ENCODE measurements around the gene TOMM7.
"Not testable (repeated sequence)": the region's sequence is repeated elsewhere in the genome, so short reads cannot be mapped to it uniquely, and the experiment has no call there.

The TOMM7 gene

GRCh38 chr7:22853138-22853537 is 30.5 kb upstream of the TOMM7 start:
- no peak for DNase-seq

DNA sequence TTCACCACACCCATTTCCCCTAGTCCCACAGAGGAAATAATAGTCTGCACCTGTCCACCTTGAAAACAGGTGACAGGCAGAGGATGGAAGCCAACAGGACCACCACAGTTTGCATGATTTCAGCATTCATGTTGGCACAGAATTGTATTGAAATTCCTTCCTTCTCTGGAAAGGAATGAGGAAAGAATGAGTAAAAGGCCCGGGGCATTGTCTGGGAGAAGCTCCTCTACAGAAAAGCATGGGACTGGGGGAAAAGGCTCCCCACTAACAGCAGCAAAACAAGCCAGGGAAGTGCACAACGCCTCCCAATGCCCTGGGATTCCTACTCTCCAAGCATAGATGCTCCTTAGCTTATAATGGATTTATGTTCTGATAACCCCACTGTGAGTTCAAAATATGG is 28.5 kb upstream of the TOMM7 start:
- no peak for DNase-seq

GRCh38 chr7:22850394-22850793 is 27.7 kb upstream of the TOMM7 start:
- DNase-seq: not testable (repeated sequence)

DNA sequence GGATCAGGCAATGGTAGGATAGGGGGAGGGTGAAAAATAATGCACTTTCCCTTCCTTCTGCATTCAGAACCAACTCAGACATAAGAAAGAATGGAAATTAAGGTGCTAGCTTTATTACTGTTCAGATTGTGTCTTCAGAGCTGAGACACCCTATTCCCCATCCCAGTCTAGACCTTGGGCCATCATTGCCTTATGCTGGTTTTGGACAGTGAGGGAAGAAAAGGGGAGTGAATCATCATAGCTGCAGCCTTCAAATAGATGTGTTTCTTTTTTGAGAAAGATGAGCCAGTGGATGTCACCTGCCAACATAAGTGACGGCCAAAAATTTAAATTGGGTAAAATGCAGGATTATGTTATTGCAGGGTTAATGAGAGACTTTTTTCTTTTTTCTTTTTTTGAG is 27.0 kb upstream of the TOMM7 start:
- DNase-seq: no peak

DNA sequence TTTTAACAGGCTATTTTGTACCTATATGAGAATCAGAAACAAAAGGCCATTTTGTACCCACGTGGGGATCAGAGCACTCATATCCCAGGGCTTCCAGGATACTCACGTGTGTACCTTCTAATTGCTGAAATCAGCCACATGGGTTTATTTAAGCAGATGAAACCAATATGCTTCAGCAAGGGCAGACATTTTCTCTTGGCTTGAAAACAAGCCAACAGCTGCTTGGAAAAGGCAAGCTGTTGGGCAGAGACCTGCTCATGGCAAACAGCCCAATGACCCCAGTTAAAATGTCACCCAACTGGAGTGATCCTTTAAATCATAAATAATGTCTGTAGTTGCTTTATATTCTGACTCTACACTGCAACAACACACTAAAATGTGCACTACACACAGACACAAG is 26.5 kb upstream of the TOMM7 start:
- no peak for DNase-seq

- no peak for DNase-seq
Observed at GRCh38 chr7:22846961-22847360, 24.3 kb upstream of the TOMM7 start.

GRCh38 chr7:22845221-22845834 is 22.7 kb upstream of the TOMM7 start:
- no peak for DNase-seq

DNA sequence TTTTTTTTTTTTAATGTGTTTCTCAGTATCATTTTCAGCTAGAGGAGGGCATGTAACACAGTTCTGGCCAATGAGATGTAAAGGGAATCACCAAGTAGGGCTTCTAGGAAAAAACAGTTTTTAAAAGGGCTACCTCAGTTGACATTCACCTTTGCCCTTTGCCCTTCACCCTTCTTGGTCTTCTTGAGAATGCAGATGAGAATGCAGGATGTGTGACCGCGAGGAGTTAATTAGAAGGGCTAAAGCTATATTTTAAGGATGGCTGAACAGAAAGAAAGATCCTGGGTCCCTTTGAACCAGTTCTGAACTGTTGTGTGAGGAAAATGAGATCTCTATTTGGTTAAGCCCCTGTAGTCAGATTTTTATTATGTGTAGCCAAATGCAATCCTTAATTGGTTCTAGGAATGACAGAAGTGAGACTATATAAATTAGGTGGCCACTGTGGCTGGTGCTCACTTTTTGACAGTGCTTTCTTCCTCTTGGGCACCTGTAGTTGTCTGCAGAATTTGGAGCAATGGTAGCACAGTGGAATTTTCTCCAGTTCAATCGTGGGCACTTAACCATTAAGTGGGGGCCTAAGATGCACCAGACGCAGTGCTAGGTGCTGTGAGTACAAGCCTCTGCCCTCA is 21.1 kb upstream of the TOMM7 start:
- DNase-seq: no peak

DNA sequence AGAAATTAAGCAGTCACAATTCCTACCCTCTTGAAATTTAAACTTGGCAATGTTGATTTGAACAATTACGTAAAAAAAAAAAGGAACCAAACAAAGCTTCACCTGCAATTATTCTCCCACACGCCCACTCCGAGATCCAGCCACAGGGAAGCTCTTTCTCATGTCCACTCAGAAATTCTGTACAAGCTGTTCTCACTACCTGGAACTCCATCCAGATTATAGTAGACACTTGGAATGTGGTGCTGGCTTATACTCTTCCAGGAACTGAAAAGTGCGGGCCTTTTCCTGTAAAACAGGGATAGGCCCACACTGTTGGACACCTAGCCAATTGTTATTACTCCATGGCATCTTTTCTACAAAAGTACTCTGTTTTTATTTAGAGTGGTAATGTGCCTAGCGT is 20.3 kb upstream of the TOMM7 start:
- no peak for DNase-seq

DNA sequence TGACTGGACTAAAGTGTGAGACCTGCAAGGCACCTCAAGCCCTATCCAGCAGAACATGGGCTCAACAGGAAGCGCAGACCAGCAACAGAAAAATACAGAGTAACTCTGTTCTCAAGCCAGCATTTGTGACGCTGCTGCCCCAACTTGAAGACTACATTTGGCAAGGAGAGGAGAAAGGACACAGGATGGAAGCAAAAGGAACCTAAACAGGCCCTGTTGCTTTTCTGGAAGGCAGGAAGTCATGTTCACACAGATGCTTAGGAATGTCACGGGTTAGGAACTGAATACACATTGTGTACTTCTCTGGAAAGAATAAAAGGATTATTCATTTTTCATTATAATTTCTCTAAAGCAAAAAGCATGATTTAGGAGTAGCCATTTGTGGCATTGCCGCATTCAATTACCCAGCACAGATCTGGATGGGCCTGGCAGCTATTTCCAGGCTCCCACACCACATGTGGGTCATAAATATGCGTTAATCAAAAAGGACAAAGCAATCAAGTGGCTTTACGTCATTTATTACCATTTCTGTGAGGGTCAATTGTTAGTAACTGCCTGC is 19.8 kb upstream of the TOMM7 start:
- no peak for DNase-seq

DNA sequence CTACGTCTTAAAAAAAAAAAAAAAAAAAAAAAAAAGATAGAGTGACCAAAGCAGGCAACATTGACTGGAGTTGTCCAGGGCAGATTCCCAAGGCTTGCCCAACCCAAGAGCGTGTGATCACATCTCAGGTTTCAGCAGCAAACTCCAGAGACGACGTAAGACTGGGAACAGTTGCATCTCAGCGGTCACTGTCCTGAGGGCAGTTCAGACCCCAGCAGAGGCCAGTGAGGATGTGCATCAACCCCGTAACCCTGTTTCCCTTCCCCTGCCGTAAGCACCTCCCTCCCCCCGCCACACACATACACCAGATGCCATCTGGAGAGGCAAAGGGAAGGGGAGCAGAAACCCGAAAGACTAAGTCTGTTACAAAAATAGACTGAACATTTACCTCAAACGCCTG is 19.3 kb upstream of the TOMM7 start:
- no peak for DNase-seq

GRCh38 chr7:22837308-22837707 is 14.7 kb upstream of the TOMM7 start:
- no peak for DNase-seq

DNA sequence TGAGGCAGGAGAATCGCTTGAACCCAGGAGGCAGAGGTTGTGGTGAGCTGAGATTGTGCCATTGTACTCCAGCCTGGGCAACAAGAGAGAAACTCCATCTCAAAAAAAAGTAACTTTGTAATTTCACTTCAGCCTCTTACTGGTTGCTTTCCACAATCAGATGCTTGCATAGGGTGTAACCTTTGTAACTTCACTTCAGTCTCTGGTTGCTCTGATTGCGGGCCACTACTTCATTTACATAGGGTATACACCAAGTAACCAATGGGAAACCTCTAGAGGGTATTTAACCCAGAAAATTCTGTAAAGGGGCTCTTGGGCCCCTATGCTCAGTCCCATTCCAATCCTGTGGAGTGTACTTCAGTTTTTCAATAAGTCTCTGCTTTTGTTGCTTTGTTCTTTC is 13.9 kb upstream of the TOMM7 start:
- DNase-seq: not testable (repeated sequence)

GRCh38 chr7:22833957-22834356 is 11.3 kb upstream of the TOMM7 start:
- DNase-seq: no peak

GRCh38 chr7:22833113-22833855 is 10.6 kb upstream of the TOMM7 start:
- DNase-seq: no peak

DNA sequence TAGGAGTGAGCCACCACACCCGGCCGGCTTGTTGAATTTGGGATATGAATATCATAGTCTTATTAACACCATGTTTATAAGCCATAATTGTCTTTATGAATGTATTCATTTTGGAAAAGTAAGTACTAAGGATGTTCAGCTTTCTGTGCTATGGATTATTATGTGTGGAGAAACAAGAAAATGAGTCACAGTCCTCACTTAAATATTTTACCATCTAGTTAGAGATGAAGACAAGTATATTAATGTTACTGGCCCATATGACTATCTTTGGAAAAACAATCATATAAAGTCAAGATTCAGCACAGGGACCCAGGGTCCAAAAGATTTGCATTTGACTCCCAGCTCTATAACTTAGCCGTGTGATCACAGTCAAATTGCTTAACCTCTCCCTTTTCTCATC is 9.8 kb upstream of the TOMM7 start:
- DNase-seq: no peak

- no peak for DNase-seq
Observed at GRCh38 chr7:22831602-22832305, 9.1 kb upstream of the TOMM7 start.

- DNase-seq: no peak
Observed at GRCh38 chr7:22827563-22827962, 4.9 kb upstream of the TOMM7 start.

DNA sequence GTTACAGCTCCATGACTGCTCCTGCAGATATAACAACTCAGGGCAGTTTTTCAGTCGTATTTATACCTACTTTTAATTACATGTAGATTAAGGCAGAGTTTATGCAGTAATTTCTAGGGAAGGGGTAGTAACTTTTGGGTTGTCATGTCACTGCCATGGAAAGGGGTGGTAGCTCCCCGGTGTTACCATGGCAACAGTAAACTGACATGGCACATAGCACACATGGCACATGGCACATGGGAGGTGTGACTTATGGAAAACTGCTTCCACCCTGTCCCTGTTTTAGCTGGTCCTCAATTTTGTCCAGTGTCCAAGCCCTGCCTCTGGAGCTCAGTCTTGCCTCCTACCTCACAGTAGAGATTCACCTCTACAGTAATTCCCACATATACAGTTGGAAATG is 3.9 kb upstream of the TOMM7 start:
- DNase-seq: no peak

GRCh38 chr7:22824760-22825159 is 2.1 kb upstream of the TOMM7 start:
- DNase-seq: no peak

- DNase-seq: no peak
Observed at GRCh38 chr7:22823142-22823497, 471 bp upstream of the TOMM7 start.

GRCh38 chr7:22821702-22822485 is 755 bp downstream of the TOMM7 start:
- no peak for DNase-seq

DNA sequence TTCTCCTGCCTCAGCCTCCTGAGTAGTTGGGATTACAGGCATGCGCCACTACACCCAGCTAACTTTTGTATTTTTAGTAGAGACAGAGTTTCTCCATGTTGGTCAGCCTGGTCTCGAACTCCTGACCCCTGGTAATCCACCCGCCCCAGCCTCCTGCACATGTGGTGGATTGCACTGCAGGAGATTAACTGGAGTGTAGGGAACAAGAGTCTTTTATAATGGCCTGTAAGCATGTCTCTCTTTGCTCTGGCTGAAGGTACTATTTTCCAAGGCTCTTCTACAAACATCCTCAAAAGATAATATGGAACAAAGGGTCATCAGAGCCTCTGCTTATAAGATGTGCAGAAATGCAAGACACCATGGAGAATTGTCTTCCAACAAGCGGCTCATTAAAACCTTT is 3.2 kb downstream of the TOMM7 start:
- no peak for DNase-seq

Measured in NCI-H1417 treated with DMSO at 0.1 percent for 48 hours (cell line).